ENCODE measurements around the gene AP1S1.
"Not testable (repeated sequence)": the region's sequence is repeated elsewhere in the genome, so short reads cannot be mapped to it uniquely, and the experiment has no call there.

The AP1S1 gene

DNA sequence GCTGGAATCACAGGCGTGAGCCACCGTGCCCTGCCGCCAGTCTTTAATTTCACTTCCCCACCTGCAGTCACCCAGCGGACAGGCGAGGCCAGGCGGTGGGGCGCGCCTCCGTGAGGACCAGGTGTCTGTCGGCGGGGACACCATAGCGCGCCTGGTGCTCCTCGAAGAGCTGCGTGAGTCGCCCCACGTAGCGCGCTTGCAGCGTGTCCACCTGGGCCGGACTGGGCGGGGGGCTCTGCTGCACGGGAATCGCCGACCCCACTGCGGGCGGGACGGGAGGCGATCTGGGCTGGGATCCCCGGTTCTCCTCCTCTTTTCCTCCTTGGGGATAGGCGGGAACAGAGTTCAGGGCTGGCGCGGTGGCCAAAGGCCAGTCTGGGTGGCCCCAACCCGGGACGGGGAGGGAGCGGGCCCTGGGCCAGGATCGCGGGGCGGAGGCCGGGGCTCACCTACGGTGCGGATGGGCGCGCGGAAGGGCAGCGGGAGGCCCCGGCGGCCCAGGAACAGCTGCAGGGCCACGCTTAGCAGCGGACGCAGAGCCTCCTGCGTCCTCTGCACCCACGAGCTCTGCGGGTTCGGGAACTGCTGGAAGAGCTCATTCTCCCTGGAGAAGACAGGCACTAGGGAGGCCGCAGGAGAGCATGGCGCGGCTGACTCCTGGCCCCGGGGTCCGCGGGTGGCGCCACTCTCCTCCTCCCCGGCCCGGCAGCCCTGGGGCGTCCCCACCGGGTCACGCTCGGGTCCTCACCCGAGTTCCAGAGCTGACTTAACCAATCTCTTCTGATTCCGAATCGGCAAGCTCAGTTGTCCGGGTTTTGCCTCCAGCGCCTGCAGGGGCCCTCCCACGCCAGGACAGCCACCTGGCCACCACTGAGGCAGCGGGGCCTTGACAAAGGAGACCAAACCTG is 47.7 kb downstream of the AP1S1 start:
- no peak for DNase-seq (ENCODE audit: low read depth)

- no peak for DNase-seq (ENCODE audit: low read depth)
These were observed 48.3 kb downstream of the AP1S1 start for GRCh38 chr7:101202603-101202918.

DNA sequence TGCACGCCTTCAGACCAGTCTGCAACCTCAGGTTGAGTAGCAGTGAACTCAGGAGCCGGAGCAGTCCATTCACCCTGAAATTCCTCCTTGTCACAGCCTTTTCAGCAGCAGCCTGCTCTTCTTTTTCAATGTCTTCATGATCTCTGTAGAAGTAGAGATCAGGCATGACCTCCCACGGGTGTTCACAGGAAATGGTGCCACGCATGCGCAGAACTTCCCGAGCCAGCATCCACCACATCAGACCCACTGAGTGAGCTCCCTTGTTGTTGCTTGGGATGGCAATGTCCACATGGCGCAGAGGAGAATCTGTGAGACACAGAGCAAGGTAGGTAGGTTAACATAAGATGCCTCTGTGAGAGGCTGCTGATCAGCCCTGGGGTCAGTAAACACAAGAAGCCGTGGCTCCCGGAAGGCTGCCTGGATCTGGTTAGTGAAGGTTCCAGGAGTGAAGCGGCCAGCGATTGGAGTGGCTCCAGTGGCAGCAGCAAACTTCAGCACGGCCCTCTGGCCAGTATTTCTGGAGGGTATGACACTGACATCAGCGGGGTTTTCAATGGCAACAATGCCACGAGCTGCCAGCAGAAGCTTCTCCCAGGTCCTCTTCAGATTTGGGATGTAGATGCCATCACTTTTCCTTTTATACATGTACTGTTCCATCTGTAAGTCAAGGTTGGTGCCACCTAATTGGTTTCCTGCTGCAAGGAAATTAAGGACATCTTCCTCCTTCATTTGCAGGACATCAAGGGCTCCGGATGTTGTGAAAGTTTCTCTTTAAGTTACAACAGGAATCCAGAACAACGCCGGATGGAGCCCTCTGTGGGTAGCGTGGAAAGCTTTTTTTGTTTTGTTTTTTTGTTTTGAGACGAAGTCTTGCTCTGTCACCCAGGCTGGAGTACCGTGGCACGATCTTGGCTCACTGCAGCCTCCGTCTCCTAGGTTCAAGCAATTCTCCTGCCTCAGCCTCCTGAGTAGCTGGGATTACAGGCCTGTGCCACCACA is 49.8 kb downstream of the AP1S1 start:
- not testable (repeated sequence) for DNase-seq (ENCODE audit: low read depth)

DNA sequence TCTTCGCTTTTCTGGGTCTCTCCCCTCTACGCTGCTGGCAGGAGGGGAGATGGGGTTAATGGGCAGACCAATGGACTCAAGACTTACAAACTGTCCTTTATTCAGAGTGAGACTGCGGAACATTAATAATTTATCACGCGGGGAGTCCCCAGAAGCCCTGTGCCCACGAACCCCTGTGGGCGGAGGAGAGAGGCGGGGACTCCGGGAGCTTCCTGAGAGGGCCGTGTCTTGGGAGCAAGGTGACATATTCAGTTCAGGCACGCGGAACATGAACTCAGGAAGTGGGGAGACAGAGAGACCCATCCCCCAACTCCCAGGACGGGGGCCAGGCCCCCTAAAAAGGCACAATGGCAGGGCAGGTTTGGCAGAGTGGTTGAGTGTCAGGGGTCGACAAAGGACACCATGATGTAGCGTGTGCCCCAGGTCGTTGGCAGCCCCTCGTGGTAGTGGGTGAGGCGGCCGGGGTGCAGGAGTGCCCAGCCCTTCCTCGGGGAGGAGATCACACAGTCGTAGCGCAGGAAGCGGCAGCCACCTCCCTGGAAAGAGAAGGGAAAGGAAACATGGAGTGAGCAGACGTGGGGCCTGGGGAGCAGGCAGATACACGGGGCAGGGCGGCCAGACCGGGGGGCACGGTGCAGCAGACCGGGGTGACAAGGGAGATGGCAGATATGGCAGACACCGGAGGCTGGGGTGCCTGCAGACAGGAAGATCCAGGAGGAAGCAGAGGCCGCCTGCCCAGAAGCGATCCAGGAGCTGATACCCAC is 51.8 kb downstream of the AP1S1 start:
- DNase-seq (ENCODE audit: low read depth): no peak

DNA sequence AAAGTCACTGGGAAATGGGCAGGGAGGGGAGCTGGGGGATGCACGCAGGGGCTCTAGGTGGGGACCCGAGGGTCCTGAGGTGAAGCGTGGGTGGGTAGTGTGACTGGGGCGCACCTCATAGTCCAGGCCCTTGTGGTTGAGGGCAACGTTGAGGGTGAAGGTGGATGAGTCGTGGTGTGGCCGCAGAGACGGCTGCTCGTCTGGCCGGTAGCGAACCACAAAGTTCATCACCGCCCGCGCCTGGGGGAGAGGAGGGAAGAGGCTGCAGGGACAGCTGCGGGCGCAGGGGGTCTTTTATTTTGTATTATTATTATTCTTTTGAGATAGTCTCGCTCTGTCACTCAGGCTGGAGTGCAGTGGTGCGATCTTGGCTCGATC is 52.4 kb downstream of the AP1S1 start:
- DNase-seq (ENCODE audit: low read depth): no peak

DNA sequence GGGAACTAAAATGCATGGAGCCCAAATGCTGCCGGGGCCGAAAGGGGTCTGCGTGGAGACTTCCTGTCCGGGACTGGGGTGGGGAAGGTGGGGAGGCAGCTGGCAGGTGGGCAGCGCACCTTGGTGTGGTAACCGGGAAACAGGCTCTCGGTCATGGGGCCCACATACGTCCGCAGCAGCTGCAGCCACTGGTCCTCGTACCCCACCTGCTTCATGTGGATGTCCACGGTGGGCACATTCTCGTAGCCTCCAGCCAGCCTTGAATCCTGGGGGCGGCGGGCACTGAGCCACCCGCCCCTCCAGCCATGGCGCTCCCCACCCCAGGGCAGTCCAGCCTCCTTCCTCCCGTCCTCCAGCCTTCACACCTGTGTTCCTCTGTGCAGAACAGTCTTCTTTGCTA is 53.2 kb downstream of the AP1S1 start:
- no peak for DNase-seq (ENCODE audit: low read depth)

GRCh38 chr7:101208794-101209193 is 54.5 kb downstream of the AP1S1 start:
- no peak for DNase-seq (ENCODE audit: low read depth)

DNA sequence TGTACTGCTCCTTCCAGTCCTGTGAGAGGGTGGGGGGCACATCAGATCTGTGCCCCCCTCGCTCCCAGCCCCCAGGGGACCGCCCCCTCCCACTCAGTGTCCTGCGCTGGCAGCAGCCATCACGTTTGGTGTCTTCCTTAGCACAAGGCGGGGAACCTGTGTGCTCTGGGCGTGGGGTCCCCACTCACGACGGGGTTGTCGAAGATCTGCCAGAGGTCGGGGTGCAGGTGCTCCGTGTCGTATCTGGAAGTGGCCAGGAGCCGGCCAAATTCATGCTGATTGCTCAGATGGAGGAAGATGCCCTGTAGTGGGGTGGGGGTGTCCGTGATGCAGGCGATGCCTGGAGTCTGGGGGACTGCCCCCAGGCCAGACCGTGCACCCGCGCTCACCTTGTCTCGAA is 55.9 kb downstream of the AP1S1 start:
- DNase-seq (ENCODE audit: low read depth): no peak

Measured in HS-5 (cell line).